Measurements from ENCODE around the gene RASSF5. TPM values are rescaled to one million over a fixed set of nuclear protein-coding genes. Genes with fewer than 3 reads are reported as not detected.
A peak's percentile ranks its signal among the peaks of the same experiment; 100 is the strongest.

Gene RASSF5
- polyA plus RNA-seq, 1 donor = 7.4 TPM

GRCh38 chr1:206551296-206551985 lies 44.1 kb downstream of the RASSF5 start:
- DNase-seq = no peak

GRCh38 chr1:206551986-206552326 lies 44.6 kb downstream of the RASSF5 start:
- DNase-seq = no peak

GRCh38 chr1:206554211-206554610 lies 46.9 kb downstream of the RASSF5 start:
- DNase-seq = no peak

GRCh38 chr1:206554701-206555472 lies 47.6 kb downstream of the RASSF5 start:
- DNase-seq = no peak

GRCh38 chr1:206555473-206555935 lies 48.2 kb downstream of the RASSF5 start:
- no peak for DNase-seq

GRCh38 chr1:206556047-206556749 lies 48.9 kb downstream of the RASSF5 start:
- no peak for DNase-seq

- DNase-seq = peak; percentile 54
These were observed 49.7 kb downstream of the RASSF5 start for GRCh38 chr1:206556750-206557635.

- DNase-seq = no peak
These were observed 50.5 kb downstream of the RASSF5 start for GRCh38 chr1:206557636-206558473.

- DNase-seq = no peak
These were observed 51.7 kb downstream of the RASSF5 start for GRCh38 chr1:206558794-206559671.

GRCh38 chr1:206559672-206559995 lies 52.3 kb downstream of the RASSF5 start:
- no peak for DNase-seq

- no peak for DNase-seq
These were observed 52.8 kb downstream of the RASSF5 start for GRCh38 chr1:206560007-206560716.

- DNase-seq = no peak
These were observed 56.3 kb downstream of the RASSF5 start for GRCh38 chr1:206563367-206564207.

- DNase-seq = no peak
These were observed 58.7 kb downstream of the RASSF5 start for GRCh38 chr1:206565995-206566394.

- no peak for DNase-seq
These were observed 59.7 kb downstream of the RASSF5 start for GRCh38 chr1:206566999-206567398.

GRCh38 chr1:206568256-206568655 lies 60.9 kb downstream of the RASSF5 start:
- no peak for DNase-seq

- no peak for DNase-seq
These were observed 61.5 kb downstream of the RASSF5 start for GRCh38 chr1:206568779-206569352.

- no peak for DNase-seq
These were observed 62.2 kb downstream of the RASSF5 start for GRCh38 chr1:206569556-206569955.

- DNase-seq = no peak
These were observed 63.2 kb downstream of the RASSF5 start for GRCh38 chr1:206570529-206570928.

- DNase-seq = no peak
These were observed 65.5 kb downstream of the RASSF5 start for GRCh38 chr1:206572835-206573234.
